Liver (tissue), 9 donors: ENCODE data around the gene CBX2. TPM values are rescaled to one million over a fixed set of nuclear protein-coding genes. Genes with fewer than 3 reads are reported as not detected.

Experiments
- DNase-seq: peaks from one replicate; pipeline ENCODE4 v3.0.0-alpha.2; 2017; ENCODE audit warnings: low spot score
- H3K27ac ChIP-seq, 2 donors: one replicate each; pipeline ENCODE4 v1.7.0; 2013; ENCODE audit warnings: inconsistent platforms in 2 of 2, low read length in 2 of 2, control low read depth in 1 of 2, low read depth in 1 of 2, mild to moderate bottlenecking in 1 of 2
- H3K27me3 ChIP-seq, 4 donors: one replicate each; pipeline versions ENCODE4 v1.6.1 to v1.7.0; 2013; ENCODE audit warnings: low read length in 3 of 4, inconsistent platforms in 1 of 4, mild to moderate bottlenecking in 1 of 4, moderate library complexity in 1 of 4; ENCODE audit not compliant: control insufficient read depth in 4 of 4, insufficient read depth in 4 of 4
- H3K36me3 ChIP-seq, 4 donors: one replicate each; pipeline versions ENCODE4 v1.6.1 to v1.7.0; 2013; ENCODE audit warnings: low read length in 3 of 4, mild to moderate bottlenecking in 3 of 4, low read depth in 1 of 4, moderate library complexity in 1 of 4; ENCODE audit not compliant: control insufficient read depth in 4 of 4, insufficient read depth in 3 of 4
- H3K4me1 ChIP-seq, 4 donors: one replicate each; pipeline versions ENCODE4 v1.6.1 to v1.7.0; 2013; ENCODE audit warnings: low read length in 3 of 4, mild to moderate bottlenecking in 3 of 4, moderate library complexity in 1 of 4; ENCODE audit not compliant: control insufficient read depth in 4 of 4, insufficient read depth in 4 of 4
- H3K4me3 ChIP-seq, 3 donors: one replicate each; pipeline versions ENCODE4 v1.6.1 to v1.7.0; 2013; ENCODE audit warnings: low read length in 3 of 3, control low read depth in 1 of 3, low read depth in 1 of 3, mild to moderate bottlenecking in 1 of 3
- H3K9ac ChIP-seq, 2 donors: one replicate each; pipeline ENCODE4 v1.7.0; 2013; ENCODE audit warnings: low read length in 2 of 2, mild to moderate bottlenecking in 2 of 2, moderate library complexity in 2 of 2, control low read depth in 1 of 2, low read depth in 1 of 2
- H3K9me3 ChIP-seq, 4 donors: one replicate each; pipeline versions ENCODE4 v1.6.1 to v1.7.0; 2013; ENCODE audit warnings: low read length in 3 of 4; ENCODE audit not compliant: control insufficient read depth in 4 of 4
- EGR1 ChIP-seq, 2 donors: IDR thresholded peaks; 2 replicates each; pipeline ENCODE4 v1.6.1; 2016 to 2018; ENCODE audit warnings: antibody characterized with exemption in 2 of 2, low read depth in 2 of 2
- FOXA2 ChIP-seq: IDR thresholded peaks from 2 replicates; pipeline ENCODE4 v1.6.1; 2016; ENCODE audit warnings: antibody characterized with exemption
- GABPA ChIP-seq, 2 donors: IDR thresholded peaks in 1 of 2; conservative IDR thresholded peaks in 1 of 2; 2 replicates each; pipeline ENCODE4 v1.6.1; 2016; ENCODE audit warnings: antibody characterized with exemption in 2 of 2, mild to moderate bottlenecking in 1 of 2, moderate library complexity in 1 of 2
- HNF4A ChIP-seq, 2 donors: conservative IDR thresholded peaks; 2 replicates each; pipeline ENCODE4 v1.6.1; 2016; ENCODE audit warnings: antibody characterized with exemption in 2 of 2, mild to moderate bottlenecking in 2 of 2
- YY1 ChIP-seq: IDR thresholded peaks from 2 replicates; pipeline ENCODE4 v1.6.1; 2016; ENCODE audit warnings: antibody characterized with exemption, mild to moderate bottlenecking
- WGBS: extraction: QIAGEN DNeasy Blood & Tissue Kit; methylation state at CpG from one replicate; pipeline ENCODE4 v1.1.7; 2013; 5-methylcytosine and 5-hydroxymethylcytosine counted together
- polyA plus RNA-seq, 2 donors: library from polyadenylated mRNA; stranded (reverse) in 1 of 2; unstranded in 1 of 2; fragments of 200-250 nt in 1 of 2; fragments of >200 nt in 1 of 2; fragmentation: Nextera tagmentation in 1 of 2; extraction: Ambion mirVana in 1 of 2; gene quantifications; one replicate each; pipeline versions ENCODE4 v1.2.1 to v1.2.3, GENCODE V29; 2013 to 2015
- total RNA-seq, 2 donors: library from RNA; depleted of rRNA; stranded (reverse); fragments of >200 nt; gene quantifications; one replicate each; pipeline ENCODE4 v1.2.3, GENCODE V29; 2014
- TF ChIP-seq, protein P1 (sequence below): IDR thresholded peaks from 2 replicates; pipeline ENCODE4 v1.6.1; 2016; ENCODE audit warnings: antibody characterized with exemption, mild to moderate bottlenecking
- donor health status: healthy.
- donor health status: healthy.
- donor health status: healthy.
- donor health status: healthy.
- donor health status: healthy.

CBX2 gene
- 1 to 10 TPM in 1 of 2 donors, under 1 TPM in 1; 0.33 to 2.4 TPM for total RNA-seq
- polyA plus RNA-seq: under 1 TPM; 0.36 to 0.69 TPM

DNA sequence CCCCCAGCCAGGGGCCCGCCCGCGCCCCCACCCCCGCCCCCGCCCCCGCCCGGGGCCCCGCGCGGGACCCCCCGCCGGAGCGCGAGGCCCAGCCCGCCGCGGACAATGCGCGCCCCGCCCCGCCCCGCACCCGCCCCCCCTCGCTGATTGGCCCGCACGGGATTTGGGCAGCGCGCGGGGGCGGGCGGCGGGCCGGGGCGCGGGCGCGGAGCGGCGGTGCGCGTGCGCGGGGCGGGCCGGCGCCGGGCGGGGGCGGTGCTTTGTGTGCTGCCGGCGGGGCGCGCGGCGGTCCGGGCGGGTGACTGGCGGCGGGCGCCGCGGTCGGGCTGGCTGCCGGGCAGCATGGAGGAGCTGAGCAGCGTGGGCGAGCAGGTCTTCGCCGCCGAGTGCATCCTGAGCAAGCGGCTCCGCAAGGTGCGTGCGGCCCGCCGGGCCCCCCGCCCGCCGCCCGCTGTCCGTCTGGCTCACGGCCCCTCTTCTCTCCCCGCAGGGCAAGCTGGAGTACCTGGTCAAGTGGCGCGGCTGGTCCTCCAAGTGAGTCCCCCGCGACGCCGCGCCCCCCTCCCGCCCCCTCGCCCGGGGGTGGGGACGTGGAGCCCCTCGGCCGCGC is at the start of gene CBX2:
Gene CBX2, plus strand, starts transcription at position 255 of the 610 bp plus-strand sequence. Its CDS starts 88 bp downstream, at position 343.
- Histone ChIP-seq H3K27ac (peak within 1 kb of the TSS in 1 of 2 donors; percentile 18), H3K36me3 (no peaks in the 10 kb centered on the region), H3K9ac (no peak within 1 kb of the TSS), H3K27me3 (peaks cover 0 to 18% (median 6%) of the 10 kb centered on the region in 4 donors), H3K4me3 (peak within 1 kb of the TSS in 2 of 3 donors; percentile 40 to 63), H3K4me1 (peaks cover 6 to 29% (median 17%) of the 10 kb centered on the region in 4 donors), H3K9me3 (peaks cover 0 to 4% (median 0%) of the 10 kb centered on the region in 4 donors)
- DNase-seq: peak; percentile 80
- peak in 1 of 2 donors; percentile 26 for TF ChIP-seq EGR1 (IDR thresholded peaks at IDR 0.05; ENCODE audit: low read depth in 2 of 2)
- no peak for TF ChIP-seq FOXA2
- 1% methylated on average over 96 of the region's 96 CpGs for WGBS

DNA sequence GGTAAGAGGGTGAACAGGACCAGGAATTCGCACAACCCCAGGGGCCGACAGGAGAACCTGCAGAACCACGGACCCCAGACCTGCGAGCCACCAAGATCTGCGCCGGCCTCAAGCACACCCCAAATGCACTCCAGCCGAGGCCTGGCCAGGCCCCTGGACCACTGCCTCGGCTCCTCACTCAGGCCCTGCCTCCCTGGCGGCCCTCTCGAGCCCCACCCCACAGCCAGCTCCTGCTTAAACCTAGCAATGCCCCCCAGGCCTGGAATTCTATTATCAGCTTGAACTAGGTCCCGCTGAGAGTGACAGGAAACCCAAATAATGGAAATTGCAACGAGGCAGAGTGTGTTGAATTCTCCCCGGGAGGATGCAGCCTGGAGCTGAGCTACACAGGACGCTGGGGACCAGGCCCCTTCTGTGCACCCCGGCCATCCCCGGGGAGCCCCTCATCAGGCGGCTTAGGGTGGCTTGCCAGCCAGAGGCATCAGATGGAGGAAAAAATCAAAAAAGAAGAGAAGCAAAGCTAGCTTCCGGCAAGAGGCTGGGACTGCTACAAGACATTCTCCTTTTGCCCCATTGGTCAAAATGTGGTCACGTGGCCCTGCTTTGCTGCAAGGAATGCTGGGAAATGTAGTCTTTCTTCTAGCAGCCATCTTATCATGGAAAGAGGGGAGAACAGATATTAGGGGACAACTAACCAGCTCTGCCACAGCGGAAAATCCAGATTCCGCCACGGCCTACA is 49.6 kb upstream of the CBX2 start:
- Histone ChIP-seq H3K36me3 (no peaks in the 10 kb centered on the region), H3K27me3 (no peaks in the 10 kb centered on the region), H3K4me1 (peaks cover 9 to 32% (median 21%) of the 10 kb centered on the region in 4 donors), H3K9me3 (no peaks in the 10 kb centered on the region), H3K27ac (no peak overlapping the region), H3K4me3 (peak overlapping the region; percentile 37 to 69 (median 46)), H3K9ac (peak overlapping the region in 1 of 2 donors; percentile 41)
- 45% methylated on average over 22 of the region's 22 CpGs for WGBS
- peak; percentile 81 for DNase-seq
- TF ChIP-seq GABPA (IDR thresholded peaks at IDR 0.05 in 1 of 2, conservative IDR thresholded peaks at IDR 0.05 in 1 of 2) (no peak), YY1 (peak; percentile 97), HNF4A (conservative IDR thresholded peaks at IDR 0.05) (no peak)

DNA sequence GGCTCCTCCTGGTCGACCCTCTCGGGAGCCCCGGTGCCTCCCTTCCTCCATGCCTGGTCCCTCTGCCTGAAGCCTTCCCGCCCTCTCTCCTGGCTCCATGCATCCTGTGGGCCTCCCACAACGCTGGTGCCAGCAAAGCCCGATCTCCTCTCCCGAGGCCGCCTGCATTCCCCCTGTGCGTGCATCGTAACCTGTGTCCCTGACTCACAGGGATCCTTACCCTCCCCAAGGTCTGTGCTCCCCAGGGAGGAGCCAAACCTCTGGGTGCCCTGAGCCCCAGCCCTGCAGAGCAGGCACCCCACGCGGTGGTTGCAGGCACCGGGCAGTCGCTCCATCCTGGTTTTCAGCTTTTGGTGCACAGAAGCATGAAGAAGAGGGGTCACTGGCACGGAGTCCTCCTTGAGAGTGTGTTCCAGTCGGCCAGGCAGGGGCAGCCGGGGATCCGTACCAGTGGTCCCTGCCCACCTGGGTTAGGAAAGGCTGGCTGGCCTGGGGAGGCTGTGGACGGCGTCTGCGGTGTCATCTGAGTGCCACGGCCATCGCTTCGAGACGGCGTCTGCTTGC is 49.0 kb upstream of the CBX2 start:
- 78% methylated on average over 26 of the region's 26 CpGs for WGBS
- peak overlapping the region in 2 of 3 donors; percentile 37 to 69 for H3K4me3 ChIP-seq

More for the DNA sequence above, 49.0 kb upstream of the CBX2 start:
- H3K27me3 ChIP-seq: no peaks in the 10 kb centered on the region
- H3K9me3 ChIP-seq: no peaks in the 10 kb centered on the region
- H3K27ac ChIP-seq: no peak overlapping the region
- TF ChIP-seq, protein P1, sequence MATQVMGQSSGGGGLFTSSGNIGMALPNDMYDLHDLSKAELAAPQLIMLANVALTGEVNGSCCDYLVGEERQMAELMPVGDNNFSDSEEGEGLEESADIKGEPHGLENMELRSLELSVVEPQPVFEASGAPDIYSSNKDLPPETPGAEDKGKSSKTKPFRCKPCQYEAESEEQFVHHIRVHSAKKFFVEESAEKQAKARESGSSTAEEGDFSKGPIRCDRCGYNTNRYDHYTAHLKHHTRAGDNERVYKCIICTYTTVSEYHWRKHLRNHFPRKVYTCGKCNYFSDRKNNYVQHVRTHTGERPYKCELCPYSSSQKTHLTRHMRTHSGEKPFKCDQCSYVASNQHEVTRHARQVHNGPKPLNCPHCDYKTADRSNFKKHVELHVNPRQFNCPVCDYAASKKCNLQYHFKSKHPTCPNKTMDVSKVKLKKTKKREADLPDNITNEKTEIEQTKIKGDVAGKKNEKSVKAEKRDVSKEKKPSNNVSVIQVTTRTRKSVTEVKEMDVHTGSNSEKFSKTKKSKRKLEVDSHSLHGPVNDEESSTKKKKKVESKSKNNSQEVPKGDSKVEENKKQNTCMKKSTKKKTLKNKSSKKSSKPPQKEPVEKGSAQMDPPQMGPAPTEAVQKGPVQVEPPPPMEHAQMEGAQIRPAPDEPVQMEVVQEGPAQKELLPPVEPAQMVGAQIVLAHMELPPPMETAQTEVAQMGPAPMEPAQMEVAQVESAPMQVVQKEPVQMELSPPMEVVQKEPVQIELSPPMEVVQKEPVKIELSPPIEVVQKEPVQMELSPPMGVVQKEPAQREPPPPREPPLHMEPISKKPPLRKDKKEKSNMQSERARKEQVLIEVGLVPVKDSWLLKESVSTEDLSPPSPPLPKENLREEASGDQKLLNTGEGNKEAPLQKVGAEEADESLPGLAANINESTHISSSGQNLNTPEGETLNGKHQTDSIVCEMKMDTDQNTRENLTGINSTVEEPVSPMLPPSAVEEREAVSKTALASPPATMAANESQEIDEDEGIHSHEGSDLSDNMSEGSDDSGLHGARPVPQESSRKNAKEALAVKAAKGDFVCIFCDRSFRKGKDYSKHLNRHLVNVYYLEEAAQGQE: no peak
- TF ChIP-seq YY1: peak; percentile 5
- no peak overlapping the region for H3K9ac ChIP-seq
- no peak for DNase-seq
- H3K36me3 ChIP-seq: no peaks in the 10 kb centered on the region
- H3K4me1 ChIP-seq: peaks cover 11 to 37% (median 24%) of the 10 kb centered on the region in 4 donors
